ENCODE results near the gene BRME1. TPM values are rescaled to one million over a fixed set of nuclear protein-coding genes. Genes with fewer than 3 reads are reported as not detected.

Gene BRME1
- total and polyA plus RNA-seq, 2 of the 13 experiments (the other 11 are each of a cell fraction or from before 2014, with no cell fraction given), result 0.74 to 1.5 TPM

- TF ChIP-seq ZFP41 (CRISPR knock-in tag; IDR thresholded peaks at IDR 0.05; ENCODE audit: borderline replicate concordance) (0 out of 2 replicates have a peak, but pooled peaks have one; percentile 25), ONECUT2 (CRISPR knock-in tag; IDR thresholded peaks at IDR 0.05) (no peak), FOXA3 (CRISPR knock-in tag; IDR thresholded peaks at IDR 0.05) (peak; percentile 49), ZNF552 (CRISPR knock-in tag; IDR thresholded peaks at IDR 0.05; ENCODE audit: borderline replicate concordance) (no peak), ZFY (CRISPR knock-in tag; IDR thresholded peaks at IDR 0.05) (peak; percentile 37), ZBTB3 (CRISPR knock-in tag; IDR thresholded peaks at IDR 0.05; ENCODE audit: borderline replicate concordance, low read depth) (no peak), FIP1L1 (IDR thresholded peaks at IDR 0.05; ENCODE audit: borderline replicate concordance, insufficient read depth, low read depth, low read length) (0 out of 2 replicates have a peak, but pooled peaks have one; percentile 47), CBFB (CRISPR knock-in tag; IDR thresholded peaks at IDR 0.05) (peak; percentile 98), ZNF839 (CRISPR knock-in tag; IDR thresholded peaks at IDR 0.05; ENCODE audit: borderline replicate concordance) (0 out of 2 replicates have a peak, but pooled peaks have one; percentile 57), SMAD3 (CRISPR knock-in tag; IDR thresholded peaks at IDR 0.05) (no peak; the same call in 1 of the 2 replicates), CREB1 (IDR thresholded peaks at IDR 0.05) (peak; percentile 98), CREB1 (CRISPR knock-in tag; IDR thresholded peaks at IDR 0.05) (peak; percentile 91), AHR (CRISPR knock-in tag; IDR thresholded peaks at IDR 0.05) (no peak), KDM3A (CRISPR knock-in tag; IDR thresholded peaks at IDR 0.05; ENCODE audit: low read depth) (peak; percentile 36; the same call in 1 of the 2 replicates), ZBTB7A (CRISPR knock-in tag; IDR thresholded peaks at IDR 0.05) (0 out of 2 replicates have a peak, but pooled peaks have one; percentile 22), GTF2F1 (IDR thresholded peaks at IDR 0.05; ENCODE audit: low read length) (no peak), RBM39 (IDR thresholded peaks at IDR 0.05; ENCODE audit: low read depth, low read length, poor library complexity, severe bottlenecking) (peak; percentile 18), ZNF564 (CRISPR knock-in tag; IDR thresholded peaks at IDR 0.05) (no peak), ZNF160 (CRISPR knock-in tag; IDR thresholded peaks at IDR 0.05) (no peak), NRL (CRISPR knock-in tag; IDR thresholded peaks at IDR 0.05; ENCODE audit: borderline replicate concordance) (0 out of 2 replicates have a peak, but pooled peaks have one; percentile 9), ARID5B (CRISPR knock-in tag; IDR thresholded peaks at IDR 0.05) (peak; percentile 68), TGIF2 (CRISPR knock-in tag; IDR thresholded peaks at IDR 0.05) (peak; percentile 16; the same call in 1 of the 2 replicates), RFXAP (CRISPR knock-in tag; IDR thresholded peaks at IDR 0.05; ENCODE audit: borderline replicate concordance) (peak; percentile 73; the same call in 1 of the 2 replicates), ZNF451 (CRISPR knock-in tag; IDR thresholded peaks at IDR 0.05) (peak; percentile 23; the same call in 1 of the 2 replicates)
- TF ChIP-seq, protein P1, sequence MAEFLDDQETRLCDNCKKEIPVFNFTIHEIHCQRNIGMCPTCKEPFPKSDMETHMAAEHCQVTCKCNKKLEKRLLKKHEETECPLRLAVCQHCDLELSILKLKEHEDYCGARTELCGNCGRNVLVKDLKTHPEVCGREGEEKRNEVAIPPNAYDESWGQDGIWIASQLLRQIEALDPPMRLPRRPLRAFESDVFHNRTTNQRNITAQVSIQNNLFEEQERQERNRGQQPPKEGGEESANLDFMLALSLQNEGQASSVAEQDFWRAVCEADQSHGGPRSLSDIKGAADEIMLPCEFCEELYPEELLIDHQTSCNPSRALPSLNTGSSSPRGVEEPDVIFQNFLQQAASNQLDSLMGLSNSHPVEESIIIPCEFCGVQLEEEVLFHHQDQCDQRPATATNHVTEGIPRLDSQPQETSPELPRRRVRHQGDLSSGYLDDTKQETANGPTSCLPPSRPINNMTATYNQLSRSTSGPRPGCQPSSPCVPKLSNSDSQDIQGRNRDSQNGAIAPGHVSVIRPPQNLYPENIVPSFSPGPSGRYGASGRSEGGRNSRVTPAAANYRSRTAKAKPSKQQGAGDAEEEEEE (CRISPR knock-in tag; IDR thresholded peaks at IDR 0.05; ENCODE audit: borderline replicate concordance), result no peak
These were observed 59.1 kb downstream of the BRME1 start (continued) for GRCh38 chr19:13846557-13847406.
